PC-3 (cell line): ENCODE results near the gene FBXO31.

Source experiments
- CTCF ChIP-seq: fragments of 300-600 bp; sonication (generic); conservative IDR thresholded peaks from 2 replicates; pipeline ENCODE4 v1.5.1; 2017; ENCODE audit warnings: antibody characterized with exemption, low read depth, mild to moderate bottlenecking, low read length
- EZH2 ChIP-seq: fragments of 300-600 bp; sonication (generic); IDR thresholded peaks from one replicate; pipeline ENCODE4 v1.6.1; 2017; ENCODE audit warnings: antibody characterized with exemption, mild to moderate bottlenecking, low read length; ENCODE audit not compliant: unreplicated experiment
- EZH2phosphoT487 ChIP-seq: fragments of 300-600 bp; sonication (generic); IDR thresholded peaks from 2 replicates; pipeline ENCODE4 v1.6.1; 2018; ENCODE audit warnings: mild to moderate bottlenecking, antibody characterized with exemption, low read length, borderline replicate concordance

- TF ChIP-seq CTCF (no peak), EZH2 (no peak), EZH2phosphoT487 (no peak)
These were observed 35.1 kb upstream of the FBXO31 start for GRCh38 chr16:87418644-87419043.
